ENCODE results near the gene MLLT3. TPM values are rescaled to one million over a fixed set of nuclear protein-coding genes. Genes with fewer than 3 reads are reported as not detected.

The MLLT3 gene
- total and polyA plus RNA-seq, 2 of the 13 experiments (the other 11 are each of a cell fraction or from before 2014, with no cell fraction given): 12.3 to 12.6 TPM

GRCh38 chr9:20608582-20608981, 13.7 kb downstream of the MLLT3 start:
- Histone ChIP-seq H3K4me2 (ENCODE audit: low read depth, low read length) (no peak overlapping the region), H3K4me3 (replicated peaks in 1 of 3; ENCODE audit: insufficient read depth in 1 of 3, low read depth in 2 of 3, low read length in 3 of 3) (no peak overlapping the region), H3K9me3 (ENCODE audit: low read length) (no peaks in the 10 kb centered on the region), H3K27me3 (ENCODE audit: control insufficient read depth in 1 of 2, insufficient read depth in 2 of 2, low read length in 2 of 2) (no peaks in the 10 kb centered on the region; a peak in 1 of 5 replicates), H3K79me2 (ENCODE audit: insufficient read depth, low read length) (peaks cover 12% of the 10 kb centered on the region), H2AFZ (ENCODE audit: low read length) (no peak overlapping the region), H3K27ac (ENCODE audit: extremely low read length, insufficient read depth, low read length) (no peak overlapping the region), H3K9ac (ENCODE audit: insufficient read depth, low read depth, low read length) (no peak overlapping the region), H3K36me3 (replicated peaks in 1 of 2; ENCODE audit: control insufficient read depth in 1 of 2, insufficient read depth in 2 of 2, low read length in 2 of 2) (no peaks in the 10 kb centered on the region), H4K20me1 (ENCODE audit: insufficient read depth, low read length) (peaks cover 7% of the 10 kb centered on the region; the same call in 1 of the 2 replicates), H3K4me1 (ENCODE audit: insufficient read depth, low read length) (peaks cover 9% of the 10 kb centered on the region)
- ChIA-PET CTCF (ENCODE audit: low intra/inter-chr PET ratio, low total read pairs) (no interaction called here), POLR2A (no interaction called here)
- intact Hi-C loops (cut with micrococcal nuclease; ENCODE audit: unreplicated experiment): no loop called here
- no peak for TF ChIP-seq RCOR2 (CRISPR knock-in tag; IDR thresholded peaks at IDR 0.05)
- no peak for TF ChIP-seq ZNF556 (CRISPR knock-in tag; IDR thresholded peaks at IDR 0.05; ENCODE audit: borderline replicate concordance)
- TF ChIP-seq PHF21A (CRISPR knock-in tag; IDR thresholded peaks at IDR 0.05): no peak
- TF ChIP-seq CBX5 (CRISPR knock-in tag; IDR thresholded peaks at IDR 0.05; ENCODE audit: borderline replicate concordance): no peak
- TF ChIP-seq ZNF788 (CRISPR knock-in tag; IDR thresholded peaks at IDR 0.05; ENCODE audit: borderline replicate concordance): no peak
- TF ChIP-seq CEBPB (IDR thresholded peaks at IDR 0.05; ENCODE audit: borderline replicate concordance, low read depth, low read length): no peak
- no peak for TF ChIP-seq MEIS2 (CRISPR knock-in tag; IDR thresholded peaks at IDR 0.05)
- no peak for TF ChIP-seq GABPA (IDR thresholded peaks at IDR 0.05; ENCODE audit: low read depth, low read length)
- no peak for TF ChIP-seq GABPA (CRISPR knock-in tag; IDR thresholded peaks at IDR 0.05; ENCODE audit: low read depth)
- TF ChIP-seq ZSCAN12 (CRISPR knock-in tag; IDR thresholded peaks at IDR 0.05): no peak
- TF ChIP-seq ZBTB2 (CRISPR knock-in tag; IDR thresholded peaks at IDR 0.05; ENCODE audit: low read depth): no peak
- no peak for TF ChIP-seq ZBTB3 (CRISPR knock-in tag; IDR thresholded peaks at IDR 0.05; ENCODE audit: borderline replicate concordance, low read depth)
- no peak for TF ChIP-seq KLF16 (CRISPR knock-in tag; IDR thresholded peaks at IDR 0.05)
- no peak for TF ChIP-seq ISL2 (CRISPR knock-in tag; IDR thresholded peaks at IDR 0.05)
- no peak for TF ChIP-seq TAF1 (CRISPR knock-in tag; IDR thresholded peaks at IDR 0.05)
- TF ChIP-seq ZNF326 (CRISPR knock-in tag; IDR thresholded peaks at IDR 0.05; ENCODE audit: borderline replicate concordance): no peak
- TF ChIP-seq SPEN (CRISPR knock-in tag; IDR thresholded peaks at IDR 0.05; ENCODE audit: low read depth): no peak
- TF ChIP-seq GRHL1 (CRISPR knock-in tag; conservative IDR thresholded peaks at IDR 0.05): no peak
- TF ChIP-seq ZNF354B (CRISPR knock-in tag; IDR thresholded peaks at IDR 0.05): no peak
- no peak for TF ChIP-seq ZNF639 (CRISPR knock-in tag; conservative IDR thresholded peaks at IDR 0.05)
- DNase-seq (ENCODE audit: low spot score) (no peak), FAIRE-seq (no peak), ATAC-seq (no peak)
- WGBS (ENCODE audit: low lambda C conversion rate): 42% methylated on average over 5 of the region's 5 CpGs
- in situ Hi-C loops (cut with HindIII; ENCODE audit: extremely low pct_ligation_motif_present, low pct_unique_long_range_greater_than_20kb): loop anchor here (10.0 to 25.0 kb wide), 2 partner anchors 54 to 504 kb away; no protein-coding TSS in a partner anchor
- no TSS peak for BruUV-seq (replicated peaks)

All from HepG2 (cell line).